Osteoblast (primary cell): Measurements from ENCODE around the gene PPIP5K1. TPM values are rescaled to one million over a fixed set of nuclear protein-coding genes. Genes with fewer than 3 reads are reported as not detected.

Source experiments
- DNase-seq: peaks from one replicate; pipeline ENCODE4 v3.0.0; 2011; ENCODE audit warnings: low spot score, mixed read lengths; ENCODE audit not compliant: insufficient read length; ENCODE audit errors: missing footprints
- H2AFZ ChIP-seq: 2 replicates; pipeline ENCODE4 v1.6.0; 2011; ENCODE audit warnings: mild to moderate bottlenecking, low read length
- H3K27ac ChIP-seq: 2 replicates; pipeline ENCODE4 v1.5.1; 2011; ENCODE audit warnings: mild to moderate bottlenecking, low read depth, low read length, moderate library complexity
- H3K27me3 ChIP-seq: 2 replicates; pipeline ENCODE4 v1.6.0; 2012; ENCODE audit warnings: mild to moderate bottlenecking, control low read depth, inconsistent platforms, low read length, moderate library complexity; ENCODE audit not compliant: insufficient read depth
- H3K36me3 ChIP-seq: 2 replicates; pipeline ENCODE4 v1.5.1; 2011; ENCODE audit warnings: mild to moderate bottlenecking, low read length, control low read depth, moderate library complexity; ENCODE audit not compliant: insufficient read depth
- H3K4me1 ChIP-seq: 2 replicates; pipeline ENCODE4 v1.5.1; 2011; ENCODE audit warnings: mild to moderate bottlenecking, low read length, control low read depth, moderate library complexity; ENCODE audit not compliant: insufficient read depth
- H3K4me2 ChIP-seq: 2 replicates; pipeline ENCODE4 v1.6.0; 2011; ENCODE audit warnings: mild to moderate bottlenecking, low read length; ENCODE audit not compliant: insufficient read depth
- H3K4me3 ChIP-seq: fragments of 200-600 bp; sonication (generic); 3 replicates; pipeline ENCODE4 v1.5.1; 2012; ENCODE audit warnings: mild to moderate bottlenecking, low read length, inconsistent platforms; ENCODE audit not compliant: insufficient read depth
- H3K79me2 ChIP-seq: 2 replicates; pipeline ENCODE4 v1.6.0; 2012; ENCODE audit warnings: mild to moderate bottlenecking, low read length, control low read depth, inconsistent platforms; ENCODE audit not compliant: insufficient read depth
- H3K9me3 ChIP-seq: 2 replicates; pipeline ENCODE4 v1.5.1; 2011; ENCODE audit warnings: low read depth, low read length, control low read depth
- H4K20me1 ChIP-seq: 2 replicates; pipeline ENCODE4 v1.6.0; 2012; ENCODE audit warnings: mild to moderate bottlenecking, low read length, control low read depth; ENCODE audit not compliant: insufficient read depth
- CTCF ChIP-seq: IDR thresholded peaks from 2 replicates; pipeline ENCODE4 v1.5.1; 2011; ENCODE audit warnings: mild to moderate bottlenecking, low read depth, low read length, moderate library complexity; ENCODE audit errors: extremely low read depth
- total RNA-seq: library from RNA; depleted of rRNA; stranded (reverse); fragments of >200 nt; gene quantifications from 2 replicates; pipeline ENCODE4 v1.2.3, GENCODE V29; 2012

PPIP5K1 gene
- total RNA-seq, 1 donor, result 20.3 TPM

- no peak overlapping the region for H3K4me2 ChIP-seq
- no peaks in the 10 kb centered on the region for H3K79me2 ChIP-seq
- H3K36me3 ChIP-seq, result no peaks in the 10 kb centered on the region
- H3K4me1 ChIP-seq, result no peaks in the 10 kb centered on the region
- no peak overlapping the region for H3K27ac ChIP-seq
- no peaks in the 10 kb centered on the region for H4K20me1 ChIP-seq
- no peak overlapping the region for H2AFZ ChIP-seq
- no peak overlapping the region for H3K4me3 ChIP-seq
- DNase-seq, result no peak
- no peaks in the 10 kb centered on the region for H3K9me3 ChIP-seq
- no peak for TF ChIP-seq CTCF
- no peaks in the 10 kb centered on the region for H3K27me3 ChIP-seq
These were observed 90.4 kb downstream of the PPIP5K1 start for GRCh38 chr15:43499635-43500034.

- Histone ChIP-seq H3K4me3 (no peak overlapping the region), H4K20me1 (no peaks in the 10 kb centered on the region), H3K27ac (no peak overlapping the region), H3K4me1 (no peaks in the 10 kb centered on the region), H3K4me2 (no peak overlapping the region), H3K36me3 (no peaks in the 10 kb centered on the region), H3K79me2 (no peaks in the 10 kb centered on the region), H3K9me3 (no peaks in the 10 kb centered on the region), H3K27me3 (no peaks in the 10 kb centered on the region), H2AFZ (no peak overlapping the region)
- DNase-seq, result no peak
- no peak for TF ChIP-seq CTCF
These were observed 91.0 kb downstream of the PPIP5K1 start for GRCh38 chr15:43498990-43499389.

DNA sequence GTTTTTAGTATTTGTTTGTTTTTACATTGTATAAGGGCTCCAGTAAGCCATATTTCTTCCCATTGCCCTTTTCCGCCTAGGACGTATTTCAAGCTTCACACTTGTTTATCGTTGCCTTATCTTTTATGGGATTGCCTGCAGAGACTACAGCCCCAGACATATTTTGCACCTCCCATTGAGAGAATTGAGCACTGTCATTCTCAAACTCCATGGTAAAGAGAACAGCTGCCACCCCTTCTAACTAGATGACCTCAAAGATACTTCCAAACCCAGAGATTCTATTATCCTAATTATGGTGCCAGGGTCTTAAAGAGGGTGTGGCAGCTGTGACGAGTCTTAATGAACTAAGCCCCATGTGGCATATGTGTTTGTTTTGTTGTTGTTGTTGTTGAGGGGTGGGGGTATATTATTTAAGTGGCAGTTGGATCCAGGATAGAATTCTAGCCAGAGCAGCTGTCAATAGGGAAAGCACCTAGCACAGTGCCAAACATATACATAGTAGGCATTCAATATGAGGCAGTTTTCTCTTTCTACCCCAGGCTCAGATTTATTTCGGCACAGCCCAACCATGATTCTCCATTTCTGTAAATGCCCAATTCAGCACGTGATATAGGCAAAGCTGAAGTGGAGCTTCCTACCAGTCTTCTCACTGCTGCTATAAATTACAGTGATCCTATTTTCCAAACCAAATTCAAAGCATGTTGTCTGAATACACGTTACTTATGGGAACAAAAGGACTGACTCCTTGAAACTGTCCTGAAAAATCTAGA, 96.1 kb downstream of the PPIP5K1 start:
- H3K9me3 ChIP-seq, result no peaks in the 10 kb centered on the region
- no peak for TF ChIP-seq CTCF
- no peaks in the 10 kb centered on the region for H3K27me3 ChIP-seq
- H4K20me1 ChIP-seq, result peaks cover 9% of the 10 kb centered on the region
- H3K79me2 ChIP-seq, result peaks cover 27% of the 10 kb centered on the region
- no peak for DNase-seq
- H2AFZ ChIP-seq, result peak overlapping the region; percentile 96
- H3K27ac ChIP-seq, result peak overlapping the region; percentile 91
- peak overlapping the region; percentile 99 for H3K4me2 ChIP-seq
- H3K4me1 ChIP-seq, result peaks cover 17% of the 10 kb centered on the region
- H3K4me3 ChIP-seq, result peak overlapping the region; percentile 89
- H3K36me3 ChIP-seq, result peaks cover 18% of the 10 kb centered on the region

DNA sequence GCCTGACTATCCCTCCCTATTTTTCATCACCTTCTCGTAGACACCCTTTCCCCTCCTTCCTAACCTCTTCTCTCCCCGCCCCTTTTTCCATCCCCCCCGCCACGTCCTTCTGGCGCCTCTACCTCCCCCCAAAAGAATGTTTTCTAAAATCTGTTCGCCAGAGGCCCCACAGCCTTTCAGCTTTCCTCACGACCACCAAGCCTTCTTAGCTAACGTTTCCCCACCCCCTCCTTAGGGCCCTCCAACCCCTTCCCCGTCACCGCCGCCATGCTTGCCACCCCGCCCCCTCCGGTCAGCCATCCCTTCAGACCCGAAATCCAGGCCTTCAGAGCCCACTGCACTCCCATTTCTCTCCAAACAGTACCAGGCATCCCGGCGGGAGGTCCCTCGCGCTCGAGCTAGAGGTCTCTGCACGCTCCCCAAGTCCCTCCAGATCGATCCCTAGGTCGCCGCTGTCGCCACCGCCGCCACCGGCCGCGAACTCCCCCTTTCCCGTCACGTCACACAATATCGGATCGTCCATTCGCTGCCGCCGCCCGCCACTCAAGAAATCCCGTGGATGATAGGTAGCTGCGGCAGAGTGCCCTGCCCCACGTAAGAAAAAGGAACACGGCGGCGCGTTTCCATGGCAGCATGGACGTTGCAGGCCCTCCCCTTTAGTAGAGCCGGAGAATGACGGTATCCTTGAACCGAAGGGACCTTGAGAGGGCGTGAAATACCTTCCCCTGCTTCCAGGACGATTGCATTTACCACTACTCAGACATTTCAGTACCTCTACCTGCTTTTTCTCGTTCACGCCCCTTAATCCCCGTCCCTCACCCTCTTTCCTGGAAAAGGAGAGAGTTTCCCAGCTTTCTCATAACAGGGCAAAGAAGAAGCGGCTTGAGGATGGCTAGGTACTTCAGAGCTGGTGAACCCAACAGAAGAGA, 97.1 kb downstream of the PPIP5K1 start, which contains the start of gene TP53BP1:
TP53BP1 (minus strand) TSS at position 484 of the 929 bp plus-strand sequence; CDS start at position 371, 113 bp downstream.
- Histone ChIP-seq H3K9me3 (no peaks in the 10 kb centered on the region), H3K4me3 (peak within 1 kb of the TSS; percentile 89), H3K4me2 (peak within 1 kb of the TSS; percentile 99), H3K36me3 (peaks cover 27% of the 10 kb centered on the region), H3K4me1 (peaks cover 17% of the 10 kb centered on the region), H2AFZ (peak within 1 kb of the TSS; percentile 96), H3K79me2 (peaks cover 29% of the 10 kb centered on the region), H3K27me3 (no peaks in the 10 kb centered on the region), H4K20me1 (peaks cover 12% of the 10 kb centered on the region), H3K27ac (peak within 1 kb of the TSS; percentile 91)
- DNase-seq, result peak; percentile 97
- TF ChIP-seq CTCF, result no peak
